A549 (cell line): Measurements from ENCODE around the gene BMP3. TPM values are rescaled to one million over a fixed set of nuclear protein-coding genes. Genes with fewer than 3 reads are reported as not detected.

Experiments used
- ATAC-seq, 2 experiments: fragments of 200-7000 bp in 1 of 2; fragments of >200 bp in 1 of 2; cut with Nextera tagmentation in 1 of 2; cut with Tn5 transposase in 1 of 2; 3 replicates each; pipeline versions ENCODE4 v1.8.0 to v1.9.1; 2018 to 2020; ENCODE audit warnings: mild to moderate bottlenecking in 1 of 2, moderate library complexity in 1 of 2
- CTCF ChIA-PET: fragments of 300-600 bp; sonication (Branson Sonifier 250); formaldehyde crosslinking; extraction: SDS; loops from one replicate; lab custom pipeline; 2021; ENCODE audit warnings: antibody characterized with exemption, inconsistent platforms; lab: Yijun Ruan, JAX
- POLR2A ChIA-PET: fragments of 350-600 bp; formaldehyde crosslinking; extraction: SDS; loops from one replicate; lab custom pipeline; 2021; ENCODE audit warnings: antibody characterized with exemption, inconsistent platforms; lab: Yijun Ruan, JAX
- DNase-seq, 2 experiments: peaks; one replicate each; pipeline versions ENCODE4 v3.0.0 to v3.0.0-alpha.2; 2011 to 2016; ENCODE audit warnings: low read depth in 1 of 2, low spot score in 1 of 2
- FAIRE-seq: peaks from 2 replicates; lab custom pipeline; 2011; peaks lifted over from hg19 to GRCh38; lab: Jason Lieb, UNC
- H3K27ac ChIP-seq, 2 experiments: fragments of >200 bp; sonication (Bioruptor Twin); formaldehyde crosslinking; 3 replicates each; pipeline ENCODE4 v1.5.1; 2016 to 2017
- H3K4me1 ChIP-seq: fragments of >200 bp; sonication (Bioruptor Twin); formaldehyde crosslinking; 3 replicates; pipeline ENCODE4 v1.6.1; 2016
- H3K4me2 ChIP-seq: fragments of >200 bp; sonication (Bioruptor Twin); formaldehyde crosslinking; 3 replicates; pipeline ENCODE4 v1.6.1; 2016
- H3K4me3 ChIP-seq: fragments of >200 bp; sonication (Bioruptor Twin); formaldehyde crosslinking; 3 replicates; pipeline ENCODE4 v1.5.1; 2016
- H3K9me3 ChIP-seq: fragments of >200 bp; sonication (Bioruptor Twin); formaldehyde crosslinking; 3 replicates; pipeline ENCODE4 v1.6.1; 2016
- CHD2 ChIP-seq: fragments of 150-350 bp; IDR thresholded peaks from 2 replicates; pipeline ENCODE4 v1.6.1; 2014; ENCODE audit warnings: low read length; ENCODE audit not compliant: partially characterized antibody
- EP300 ChIP-seq, 2 experiments: fragments of >200 bp; sonication (Bioruptor Twin); formaldehyde crosslinking; IDR thresholded peaks; 2 replicates in 1 of 2; 3 replicates in 1 of 2; pipeline ENCODE4 v1.6.1; 2016 to 2017
- FOXS1 ChIP-seq: fragments of 250-450 bp; sonication (Bioruptor Pico); IDR thresholded peaks from 2 replicates; pipeline ENCODE4 v1.5.0; 2020; ENCODE audit warnings: mild to moderate bottlenecking, moderate library complexity
- HDAC2 ChIP-seq: fragments of 200-600 bp; sonication (generic); IDR thresholded peaks from 2 replicates; pipeline ENCODE4 v1.6.1; 2016
- HOXA7 ChIP-seq: fragments of 250-450 bp; sonication (Bioruptor Pico); IDR thresholded peaks from 2 replicates; pipeline ENCODE4 v1.5.0; 2020; ENCODE audit warnings: mild to moderate bottlenecking, moderate library complexity
- KDM1A ChIP-seq: fragments of 200-600 bp; sonication (generic); IDR thresholded peaks from 2 replicates; pipeline ENCODE4 v1.6.1; 2016; ENCODE audit warnings: low read depth, mild to moderate bottlenecking
- MAFK ChIP-seq: fragments of 450-650 bp; IDR thresholded peaks from 2 replicates; pipeline ENCODE4 v1.6.1; 2014; ENCODE audit not compliant: partially characterized antibody
- NR3C1 ChIP-seq: fragments of >200 bp; sonication (Bioruptor Twin); formaldehyde crosslinking; IDR thresholded peaks from 3 replicates; pipeline ENCODE4 v1.6.1; 2017
- PHF8 ChIP-seq: fragments of 200-600 bp; sonication (generic); IDR thresholded peaks from 2 replicates; pipeline ENCODE4 v1.6.1; 2016; ENCODE audit warnings: low read depth, mild to moderate bottlenecking, antibody characterized with exemption, moderate library complexity, borderline replicate concordance
- POLR2A ChIP-seq: IDR thresholded peaks from 2 replicates; pipeline ENCODE4 v1.6.1; 2012; ENCODE audit warnings: mild to moderate bottlenecking, low read length
- RAD21 ChIP-seq, 2 experiments: fragments of >200 bp in 1 of 2; sonication (Bioruptor Twin) in 1 of 2; formaldehyde crosslinking in 1 of 2; IDR thresholded peaks in 1 of 2; conservative IDR thresholded peaks in 1 of 2; 2 replicates in 1 of 2; 3 replicates in 1 of 2; pipeline ENCODE4 v1.6.1; 2012 to 2018; ENCODE audit warnings: inconsistent platforms in 1 of 2
- RARB ChIP-seq: fragments of 250-450 bp; sonication (Bioruptor Pico); IDR thresholded peaks from 2 replicates; pipeline ENCODE4 v1.8.0; 2021; ENCODE audit warnings: mild to moderate bottlenecking, moderate library complexity
- SMC3 ChIP-seq: fragments of >200 bp; sonication (Bioruptor Twin); formaldehyde crosslinking; IDR thresholded peaks from 3 replicates; pipeline ENCODE4 v1.6.1; 2018; ENCODE audit warnings: inconsistent platforms
- TFCP2L1 ChIP-seq: fragments of 250-450 bp; sonication (Bioruptor Pico); IDR thresholded peaks from 2 replicates; pipeline ENCODE4 v1.5.0; 2021; ENCODE audit warnings: mild to moderate bottlenecking
- TP53 ChIP-seq: fragments of 250-450 bp; sonication (Bioruptor Pico); IDR thresholded peaks from 2 replicates; pipeline ENCODE4 v1.5.0; 2021; ENCODE audit warnings: mild to moderate bottlenecking, moderate library complexity
- ZNF302 ChIP-seq: fragments of 250-450 bp; sonication (Bioruptor Pico); IDR thresholded peaks from 2 replicates; pipeline ENCODE4 v1.9.0; 2021; ENCODE audit warnings: inconsistent platforms, mild to moderate bottlenecking, moderate library complexity
- ZSCAN20 ChIP-seq: fragments of 250-450 bp; sonication (Bioruptor Pico); IDR thresholded peaks from 2 replicates; pipeline ENCODE4 v1.8.0; 2022; ENCODE audit warnings: mild to moderate bottlenecking, moderate library complexity
- WGBS: methylation state at CpG from one replicate; pipeline ENCODE4 v1.1.6; 2017; ENCODE audit errors: missing lambda C conversion rate; 5-methylcytosine and 5-hydroxymethylcytosine counted together
- polyA plus RNA-seq, 4 experiments: library from polyadenylated mRNA; depleted of rRNA in 3 of 4; stranded (reverse); fragments of >200 nt; fragmentation: RNase III in 1 of 4; extraction: RNeasy Plus Mini Kit Qiagen cat#74134 plus additional on column Dnase treatment in 1 of 4; gene quantifications; 2 replicates in 3 of 4; 3 replicates in 1 of 4; pipeline ENCODE4 v1.2.3, GENCODE V29; 2011 to 2017
- TF ChIP-seq, protein P1 (sequence below): fragments of >200 bp; sonication (Bioruptor Twin); formaldehyde crosslinking; IDR thresholded peaks from 3 replicates; pipeline ENCODE4 v1.6.1; 2016
- TF ChIP-seq, protein P2 (sequence below): IDR thresholded peaks from 2 replicates; pipeline ENCODE4 v1.6.1; 2012; ENCODE audit warnings: low read depth, borderline replicate concordance
- TF ChIP-seq, protein P3 (sequence below): fragments of >200 bp; sonication (Bioruptor Twin); formaldehyde crosslinking; IDR thresholded peaks from 3 replicates; pipeline ENCODE4 v1.5.1; 2016
- TF ChIP-seq, protein P4 (sequence below): IDR thresholded peaks from 2 replicates; pipeline ENCODE4 v1.6.1; 2012
- TF ChIP-seq, protein P5 (sequence below): fragments of 250-450 bp; sonication (Bioruptor Pico); IDR thresholded peaks from 2 replicates; pipeline ENCODE4 v1.5.0; 2020; ENCODE audit warnings: low read depth, mild to moderate bottlenecking, moderate library complexity

Gene BMP3
- polyA plus RNA-seq, 2 of the 4 experiments (the other 2 are of a cell fraction): not detected

DNA sequence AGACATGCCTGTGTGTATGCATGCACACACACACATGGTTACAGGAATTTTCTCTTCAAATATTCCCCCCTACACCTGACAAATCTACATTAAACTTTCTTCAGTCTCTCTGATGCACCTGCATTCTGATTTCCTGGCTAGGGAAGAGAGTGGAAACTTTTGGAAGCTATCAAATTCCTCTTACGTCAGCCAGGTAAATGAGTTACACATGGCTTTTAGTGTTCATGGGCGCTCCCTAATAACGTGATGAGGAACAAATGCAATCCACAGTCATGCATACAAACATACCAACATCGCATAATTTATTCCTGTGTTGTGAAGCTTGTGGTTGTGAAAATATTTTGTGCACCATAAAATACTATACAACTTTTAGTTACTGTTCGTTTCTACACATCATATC lies 34.9 kb downstream of the BMP3 start:
- TF ChIP-seq, protein P1, sequence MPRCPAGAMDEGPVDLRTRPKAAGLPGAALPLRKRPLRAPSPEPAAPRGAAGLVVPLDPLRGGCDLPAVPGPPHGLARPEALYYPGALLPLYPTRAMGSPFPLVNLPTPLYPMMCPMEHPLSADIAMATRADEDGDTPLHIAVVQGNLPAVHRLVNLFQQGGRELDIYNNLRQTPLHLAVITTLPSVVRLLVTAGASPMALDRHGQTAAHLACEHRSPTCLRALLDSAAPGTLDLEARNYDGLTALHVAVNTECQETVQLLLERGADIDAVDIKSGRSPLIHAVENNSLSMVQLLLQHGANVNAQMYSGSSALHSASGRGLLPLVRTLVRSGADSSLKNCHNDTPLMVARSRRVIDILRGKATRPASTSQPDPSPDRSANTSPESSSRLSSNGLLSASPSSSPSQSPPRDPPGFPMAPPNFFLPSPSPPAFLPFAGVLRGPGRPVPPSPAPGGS: no peak
- TF ChIP-seq FOXS1 (CRISPR knock-in tag) (no peak), KDM1A (no peak), POLR2A (no peak), TFCP2L1 (CRISPR knock-in tag) (no peak), EP300 (IDR thresholded peaks at IDR 0.05) (no peak), PHF8 (no peak)
- TF ChIP-seq, protein P2, sequence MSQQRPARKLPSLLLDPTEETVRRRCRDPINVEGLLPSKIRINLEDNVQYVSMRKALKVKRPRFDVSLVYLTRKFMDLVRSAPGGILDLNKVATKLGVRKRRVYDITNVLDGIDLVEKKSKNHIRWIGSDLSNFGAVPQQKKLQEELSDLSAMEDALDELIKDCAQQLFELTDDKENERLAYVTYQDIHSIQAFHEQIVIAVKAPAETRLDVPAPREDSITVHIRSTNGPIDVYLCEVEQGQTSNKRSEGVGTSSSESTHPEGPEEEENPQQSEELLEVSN: no peak
- Histone ChIP-seq H3K4me1 (no peaks in the 10 kb centered on the region), H3K4me2 (no peak overlapping the region), H3K4me3 (no peak overlapping the region), H3K9me3 (no peaks in the 10 kb centered on the region), H3K27ac (no peak overlapping the region)
- WGBS: 3% methylated on average over 5 of the region's 5 CpGs
- no peak for FAIRE-seq
- ChIA-PET CTCF (no interaction called here), POLR2A (no interaction called here)
- ATAC-seq: no peak
- no peak for DNase-seq

DNA sequence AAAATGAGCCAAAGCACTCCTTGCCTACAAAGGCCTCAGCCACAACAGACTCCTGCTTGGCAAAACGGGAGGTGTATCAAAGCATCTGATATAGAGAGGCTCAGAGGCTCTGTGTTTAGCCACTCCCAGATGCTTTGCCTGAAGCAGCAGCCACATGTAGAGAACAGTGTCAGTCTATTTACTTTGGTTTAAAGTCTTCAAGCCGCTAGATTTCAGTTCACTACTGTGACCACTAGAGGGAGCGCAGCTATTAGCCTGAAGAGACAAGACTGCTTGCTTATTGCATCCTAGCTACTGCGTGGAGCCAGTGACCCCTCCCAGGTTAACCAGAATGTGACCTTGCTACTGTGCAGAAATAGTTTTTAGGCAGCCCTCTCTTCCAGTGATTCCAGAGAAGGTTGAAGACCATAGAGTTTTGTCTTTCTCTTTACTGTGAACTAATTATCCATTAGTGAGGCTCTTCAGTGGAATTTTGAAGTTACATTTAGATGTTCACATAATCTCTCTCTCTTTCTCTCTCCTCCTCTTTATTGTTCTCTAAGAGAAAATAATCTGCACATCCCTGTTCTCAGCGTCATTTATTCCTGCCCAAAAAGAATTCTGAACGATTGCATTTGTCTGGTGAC lies 39.3 kb downstream of the BMP3 start:
- no peak overlapping the region for H3K27ac ChIP-seq
- peak; percentile 7 to 85 for DNase-seq
- H3K4me3 ChIP-seq: no peak overlapping the region
- H3K9me3 ChIP-seq: no peaks in the 10 kb centered on the region
- ATAC-seq: peak; percentile 94 to 97
- 1% methylated on average over 6 of the region's 6 CpGs for WGBS
- H3K4me2 ChIP-seq: no peak overlapping the region
- TF ChIP-seq RAD21 (conservative IDR thresholded peaks at IDR 0.05 in 1 of 2, IDR thresholded peaks at IDR 0.05 in 1 of 2) (peak; percentile 78 to 83), NR3C1 (no peak), ZNF302 (CRISPR knock-in tag) (no peak), SMC3 (peak; percentile 79)
- TF ChIP-seq, protein P3, sequence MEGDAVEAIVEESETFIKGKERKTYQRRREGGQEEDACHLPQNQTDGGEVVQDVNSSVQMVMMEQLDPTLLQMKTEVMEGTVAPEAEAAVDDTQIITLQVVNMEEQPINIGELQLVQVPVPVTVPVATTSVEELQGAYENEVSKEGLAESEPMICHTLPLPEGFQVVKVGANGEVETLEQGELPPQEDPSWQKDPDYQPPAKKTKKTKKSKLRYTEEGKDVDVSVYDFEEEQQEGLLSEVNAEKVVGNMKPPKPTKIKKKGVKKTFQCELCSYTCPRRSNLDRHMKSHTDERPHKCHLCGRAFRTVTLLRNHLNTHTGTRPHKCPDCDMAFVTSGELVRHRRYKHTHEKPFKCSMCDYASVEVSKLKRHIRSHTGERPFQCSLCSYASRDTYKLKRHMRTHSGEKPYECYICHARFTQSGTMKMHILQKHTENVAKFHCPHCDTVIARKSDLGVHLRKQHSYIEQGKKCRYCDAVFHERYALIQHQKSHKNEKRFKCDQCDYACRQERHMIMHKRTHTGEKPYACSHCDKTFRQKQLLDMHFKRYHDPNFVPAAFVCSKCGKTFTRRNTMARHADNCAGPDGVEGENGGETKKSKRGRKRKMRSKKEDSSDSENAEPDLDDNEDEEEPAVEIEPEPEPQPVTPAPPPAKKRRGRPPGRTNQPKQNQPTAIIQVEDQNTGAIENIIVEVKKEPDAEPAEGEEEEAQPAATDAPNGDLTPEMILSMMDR: peak; percentile 76
- TF ChIP-seq, all 56 proteins: peak for 3
- ChIA-PET CTCF (interaction anchor here (0.5 to 5.3 kb wide), 20 partner anchors 9 to 297 kb away, joined by 3 to 78 read pairs (median 3); partner anchors contain the start of gene BMP3), POLR2A (no interaction called here)
- H3K4me1 ChIP-seq: no peaks in the 10 kb centered on the region
- no peak for FAIRE-seq

DNA sequence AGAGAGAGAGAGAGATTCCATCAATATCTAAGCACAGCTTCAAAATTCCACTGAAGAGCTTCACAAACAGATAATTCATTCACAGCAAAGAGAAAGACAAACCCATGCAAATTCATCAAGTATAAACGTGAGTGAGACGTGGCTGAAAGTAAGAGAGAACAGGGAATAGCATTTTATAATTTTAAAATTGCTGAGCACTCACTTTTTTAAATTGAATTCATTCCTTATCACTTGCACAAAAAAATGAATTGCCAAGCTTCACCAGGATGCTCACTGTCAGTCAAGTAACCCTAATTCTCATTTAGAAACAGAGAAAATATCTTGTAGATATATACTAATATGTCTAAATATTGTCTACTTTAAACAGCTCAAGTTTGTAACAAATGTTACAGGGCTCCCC lies 40.5 kb downstream of the BMP3 start:
- Histone ChIP-seq H3K4me1 (no peaks in the 10 kb centered on the region), H3K4me3 (no peak overlapping the region), H3K4me2 (no peak overlapping the region), H3K9me3 (no peaks in the 10 kb centered on the region), H3K27ac (no peak overlapping the region)
- no peak for TF ChIP-seq ZSCAN20
- peak; percentile 61 for TF ChIP-seq MAFK
- no peak for FAIRE-seq
- DNase-seq: no peak
- 0% methylated on average over 2 of the region's 2 CpGs for WGBS
- ChIA-PET POLR2A (no interaction called here), CTCF (interaction anchor here (0.8 to 5.3 kb wide), 4 partner anchors 14 to 283 kb away, joined by 3 to 78 read pairs (median 6); no protein-coding TSS in a partner anchor)
- no peak for ATAC-seq

DNA sequence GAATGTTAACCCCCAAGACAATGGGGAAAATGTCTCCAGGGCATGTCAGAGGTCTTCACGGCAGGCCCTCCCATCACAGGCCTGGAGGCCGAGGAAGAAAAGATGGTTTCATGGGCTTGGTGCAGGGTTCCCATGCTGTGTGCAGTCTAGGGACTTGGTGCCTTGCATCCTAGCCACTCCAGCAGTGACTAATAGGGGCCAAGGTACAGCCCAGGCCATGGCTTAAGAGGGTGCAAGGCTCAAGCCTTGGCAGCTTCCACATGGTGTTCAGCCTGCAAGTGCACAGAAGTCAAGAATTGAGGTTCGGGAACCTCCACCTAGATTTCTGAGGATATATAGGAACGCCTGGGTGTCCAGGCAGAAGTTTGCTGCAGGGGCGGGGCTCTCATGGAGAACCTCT lies 50.6 kb downstream of the BMP3 start:
- Histone ChIP-seq H3K4me3 (no peak overlapping the region), H3K4me1 (no peaks in the 10 kb centered on the region), H3K4me2 (no peak overlapping the region), H3K27ac (no peak overlapping the region), H3K9me3 (no peaks in the 10 kb centered on the region)
- ChIA-PET POLR2A (no interaction called here), CTCF (no interaction called here)
- WGBS: 34% methylated on average over 5 of the region's 5 CpGs
- ATAC-seq (no peak), FAIRE-seq (no peak), DNase-seq (no peak)
- TF ChIP-seq, protein P4, sequence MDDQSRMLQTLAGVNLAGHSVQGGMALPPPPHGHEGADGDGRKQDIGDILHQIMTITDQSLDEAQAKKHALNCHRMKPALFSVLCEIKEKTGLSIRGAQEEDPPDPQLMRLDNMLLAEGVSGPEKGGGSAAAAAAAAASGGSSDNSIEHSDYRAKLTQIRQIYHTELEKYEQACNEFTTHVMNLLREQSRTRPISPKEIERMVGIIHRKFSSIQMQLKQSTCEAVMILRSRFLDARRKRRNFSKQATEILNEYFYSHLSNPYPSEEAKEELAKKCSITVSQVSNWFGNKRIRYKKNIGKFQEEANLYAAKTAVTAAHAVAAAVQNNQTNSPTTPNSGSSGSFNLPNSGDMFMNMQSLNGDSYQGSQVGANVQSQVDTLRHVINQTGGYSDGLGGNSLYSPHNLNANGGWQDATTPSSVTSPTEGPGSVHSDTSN: no peak
- TF ChIP-seq, protein P3: no peak
- TF ChIP-seq EP300 (IDR thresholded peaks at IDR 0.05) (no peak), RARB (CRISPR knock-in tag) (no peak), TP53 (CRISPR knock-in tag) (no peak), MAFK (no peak), CHD2 (no peak), HDAC2 (no peak), HOXA7 (CRISPR knock-in tag) (no peak), POLR2A (no peak)
- TF ChIP-seq, protein P5, sequence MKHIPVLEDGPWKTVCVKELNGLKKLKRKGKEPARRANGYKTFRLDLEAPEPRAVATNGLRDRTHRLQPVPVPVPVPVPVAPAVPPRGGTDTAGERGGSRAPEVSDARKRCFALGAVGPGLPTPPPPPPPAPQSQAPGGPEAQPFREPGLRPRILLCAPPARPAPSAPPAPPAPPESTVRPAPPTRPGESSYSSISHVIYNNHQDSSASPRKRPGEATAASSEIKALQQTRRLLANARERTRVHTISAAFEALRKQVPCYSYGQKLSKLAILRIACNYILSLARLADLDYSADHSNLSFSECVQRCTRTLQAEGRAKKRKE (CRISPR knock-in tag): no peak
